ENCODE results near the gene GAS6.
"Not testable (repeated sequence)": the region's sequence is repeated elsewhere in the genome, so short reads cannot be mapped to it uniquely, and the experiment has no call there.

GAS6 gene

DNA sequence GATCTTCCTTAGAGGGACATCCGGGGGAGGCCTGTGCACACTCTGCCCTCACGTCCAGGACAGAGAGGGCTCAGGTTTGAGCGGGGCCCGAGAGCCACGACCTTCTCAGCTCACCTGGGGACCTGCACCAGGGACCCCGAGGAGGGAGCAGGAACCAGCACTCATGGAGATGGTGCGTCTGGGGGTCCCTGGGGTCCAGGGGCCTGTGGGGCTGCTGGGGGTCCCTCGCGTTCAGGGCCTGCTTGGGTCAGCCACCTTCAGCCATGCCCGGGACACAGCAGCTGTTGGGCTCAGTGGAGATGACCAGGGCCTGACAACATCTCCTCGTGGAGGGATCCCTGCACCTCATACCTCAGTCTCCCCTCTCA lies 57.8 kb downstream of the GAS6 start:
- DNase-seq (ENCODE audit: low spot score) = no peak

DNA sequence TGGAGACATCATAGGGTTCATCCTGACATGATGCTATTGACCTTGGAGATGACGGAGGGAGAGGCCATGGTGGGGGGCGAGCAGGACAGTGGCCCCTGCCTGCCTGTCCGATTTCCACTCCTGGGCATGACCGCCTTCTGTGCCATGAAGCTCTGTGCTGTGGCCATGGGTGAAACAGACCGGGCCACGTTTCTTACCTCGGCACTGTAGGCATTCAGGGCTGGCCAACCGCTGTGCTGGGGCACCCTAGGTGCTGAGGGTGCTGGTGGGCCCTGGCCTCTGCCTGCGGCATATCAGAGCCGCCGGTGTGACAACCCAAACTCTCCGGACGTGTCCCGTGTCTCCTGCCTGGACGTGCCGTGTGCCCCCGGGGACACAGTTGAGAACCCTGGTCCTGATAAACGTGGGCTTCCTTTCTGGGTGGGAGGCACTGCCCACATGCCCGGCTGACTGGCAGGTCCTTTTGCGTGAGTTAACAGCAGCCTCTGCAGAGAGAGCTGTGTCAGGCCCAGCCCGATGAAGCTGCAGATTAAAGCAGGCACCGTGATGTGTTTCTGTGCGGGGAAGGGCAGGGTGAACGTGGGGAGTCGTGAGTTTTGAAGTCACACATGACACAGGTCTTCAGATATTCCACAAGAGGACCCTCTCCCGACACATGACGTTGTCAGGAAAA lies 58.3 kb downstream of the GAS6 start:
- no peak for DNase-seq (ENCODE audit: low spot score)

DNA sequence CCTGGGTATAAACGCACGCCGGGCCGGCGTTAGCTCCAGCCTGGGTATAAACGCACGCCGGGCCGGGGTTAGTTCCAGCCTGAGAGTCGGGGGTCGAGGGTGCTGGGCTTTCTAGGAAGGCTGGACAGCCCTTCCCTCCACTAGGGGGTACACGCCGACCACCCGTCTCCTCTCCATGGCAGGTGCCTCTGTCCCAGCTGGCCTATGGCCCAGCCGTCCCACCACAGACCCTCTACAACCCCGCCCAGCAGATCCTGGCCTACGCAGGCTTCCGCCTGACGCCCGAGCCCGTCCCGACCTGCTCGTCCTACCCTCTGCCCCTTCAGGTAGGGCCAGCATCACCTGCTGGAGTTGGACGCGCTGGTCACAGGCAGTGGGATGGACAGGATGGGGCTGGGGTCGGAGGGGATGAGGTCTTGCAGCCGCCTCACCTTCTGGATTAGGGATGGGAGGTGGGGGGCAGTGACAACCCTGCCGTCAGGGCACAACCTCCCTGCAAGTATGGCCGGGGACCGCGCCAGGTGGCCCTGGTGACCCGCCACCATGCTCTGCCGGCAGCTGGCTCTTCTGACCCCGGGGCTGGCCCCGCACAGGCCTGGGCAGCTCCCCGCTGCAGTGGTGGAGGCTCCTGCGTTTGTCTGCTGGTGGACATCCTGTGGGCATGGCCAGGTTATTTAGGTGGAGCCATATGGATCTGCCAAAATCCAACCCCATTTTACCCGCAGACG lies 59.0 kb downstream of the GAS6 start:
- no peak for DNase-seq (ENCODE audit: low spot score)

DNA sequence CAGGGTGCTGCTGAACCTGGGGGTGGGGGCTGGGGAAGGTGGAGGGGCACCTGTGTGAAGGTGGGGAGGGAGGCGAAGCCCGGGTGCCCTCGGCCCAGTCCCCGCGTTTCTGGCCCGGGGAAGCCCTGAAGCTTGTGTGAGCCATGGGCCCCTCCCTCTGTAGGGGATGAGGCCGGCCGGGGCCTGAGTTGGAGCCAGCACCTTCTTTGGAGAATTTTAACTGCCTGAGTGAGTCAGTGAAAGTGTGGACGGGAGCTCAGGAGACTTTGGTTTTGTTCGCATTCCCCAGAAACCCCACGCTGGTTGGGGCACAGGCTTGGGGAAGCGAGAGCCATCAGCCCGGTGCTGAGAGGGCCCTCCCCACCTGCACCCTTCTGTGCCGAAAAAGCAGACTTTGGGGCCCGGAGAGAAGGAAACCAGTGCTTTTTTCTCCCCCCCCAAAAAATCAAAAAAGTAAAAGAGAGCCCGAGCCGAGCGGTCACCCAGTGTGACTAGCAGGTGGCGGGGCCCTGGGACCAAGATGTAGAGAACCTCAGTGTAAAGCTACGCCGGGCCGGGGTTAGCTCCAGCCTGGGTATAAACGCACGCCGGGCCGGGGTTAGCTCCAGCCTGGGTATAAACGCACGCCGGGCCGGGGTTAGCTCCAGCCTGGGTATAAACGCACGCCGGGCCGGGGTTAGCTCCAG lies 59.7 kb downstream of the GAS6 start:
- no peak for DNase-seq (ENCODE audit: low spot score)

DNA sequence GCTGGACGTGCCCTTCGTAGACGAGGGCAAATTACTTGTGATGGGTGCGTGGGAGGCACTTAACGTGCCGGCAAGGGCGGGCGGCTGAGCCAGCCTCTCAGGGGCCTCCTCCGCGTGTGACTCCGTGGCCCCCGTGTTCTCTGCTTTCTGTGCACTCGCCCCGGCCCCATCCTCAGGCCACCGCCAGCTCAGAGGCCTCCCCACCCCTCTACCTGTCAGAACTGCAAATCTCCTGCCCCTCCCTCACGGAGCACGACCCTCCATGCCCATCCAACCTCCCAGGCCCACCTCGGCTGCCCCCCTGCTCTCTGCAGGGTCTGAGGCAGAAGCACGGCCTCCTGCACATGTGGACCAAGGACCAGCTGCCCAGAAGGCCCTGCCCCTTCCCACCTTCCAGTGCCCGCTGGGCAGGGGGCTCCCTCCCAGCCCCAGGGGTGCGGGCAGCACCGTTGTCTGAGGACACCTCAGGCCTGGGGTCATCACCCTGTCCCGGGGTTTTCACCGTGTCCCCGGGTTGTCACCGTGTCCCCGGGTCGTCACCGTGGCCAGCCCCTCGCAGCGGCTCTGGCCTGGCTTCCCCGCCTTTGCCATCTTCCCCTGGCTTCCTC lies 60.4 kb downstream of the GAS6 start:
- DNase-seq (ENCODE audit: low spot score) = no peak

DNA sequence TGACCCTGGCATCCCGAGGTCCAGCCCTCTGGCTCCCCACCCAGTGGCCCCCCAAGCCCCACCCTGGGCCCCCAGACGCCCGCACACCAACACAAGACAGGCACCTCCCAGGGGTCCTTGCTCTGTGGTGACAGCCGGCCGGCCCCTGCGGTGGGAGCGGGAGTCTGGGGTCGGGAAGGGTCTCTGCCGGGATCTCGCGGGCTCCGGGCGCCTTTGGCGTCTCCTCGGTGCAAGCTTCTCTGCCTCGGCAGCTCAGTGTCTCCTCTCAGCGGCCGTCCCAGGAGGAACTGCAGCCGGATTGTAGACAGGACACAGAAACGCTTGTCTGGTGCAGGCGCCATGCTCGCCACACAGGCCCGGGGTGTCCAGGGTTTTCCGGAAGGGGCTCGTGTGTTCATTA lies 61.1 kb downstream of the GAS6 start:
- no peak for DNase-seq (ENCODE audit: low spot score)

DNA sequence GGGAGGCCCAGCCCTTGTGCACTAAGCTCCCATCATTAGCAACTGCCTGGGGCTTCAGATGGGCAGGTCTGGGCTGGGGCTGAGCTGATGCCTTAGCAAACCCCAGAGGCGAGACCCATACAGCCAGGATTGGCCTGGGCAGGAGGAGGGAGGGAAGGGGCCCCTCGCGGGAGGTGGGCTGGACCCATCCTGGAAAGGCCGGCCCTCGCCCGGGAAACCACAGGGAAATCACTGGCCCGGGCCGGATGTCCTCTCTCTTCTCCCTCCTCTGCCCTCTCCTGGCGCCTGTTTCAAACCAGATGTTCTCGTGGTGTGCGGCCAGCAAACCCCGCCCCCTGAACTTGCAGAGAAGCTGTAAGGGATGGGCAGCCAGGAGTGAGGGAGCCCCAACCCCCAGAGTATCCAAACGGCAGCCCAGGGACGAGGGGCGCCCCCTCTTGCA lies 61.8 kb downstream of the GAS6 start:
- peak; percentile 47 for DNase-seq (ENCODE audit: low spot score)

DNA sequence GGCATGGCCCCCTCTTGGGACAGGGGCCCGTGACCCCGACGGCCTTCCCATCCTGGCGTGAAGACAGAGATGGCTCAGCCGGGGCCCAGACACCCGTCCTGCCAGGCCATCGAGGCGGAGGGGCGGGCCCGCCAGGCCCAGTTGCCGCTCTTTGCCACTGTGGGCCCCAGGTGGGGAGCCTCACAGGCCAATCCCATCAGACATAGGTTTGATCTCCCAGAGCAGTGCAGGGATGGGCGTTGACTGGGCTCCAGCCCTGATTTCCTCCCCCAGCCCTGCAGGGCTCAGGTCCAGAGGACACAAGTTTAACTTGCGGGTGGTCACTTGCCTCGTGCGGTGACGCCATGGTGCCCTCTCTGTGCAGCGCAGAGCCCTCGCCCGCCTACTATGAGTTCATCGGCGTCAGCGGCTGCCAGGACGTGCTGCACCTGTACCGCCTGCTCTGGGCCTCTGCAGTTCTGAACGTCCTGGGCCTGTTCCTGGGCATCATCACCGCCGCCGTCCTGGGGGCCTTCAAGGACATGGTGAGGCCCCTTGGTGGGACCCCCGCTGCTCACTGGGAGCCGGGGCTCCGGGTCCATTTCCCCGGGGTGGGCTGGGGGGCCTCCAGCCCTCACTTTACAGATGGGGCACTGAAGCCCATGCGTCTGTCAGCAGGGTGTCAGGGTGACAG lies 62.5 kb downstream of the GAS6 start:
- no peak for DNase-seq (ENCODE audit: low spot score)

DNA sequence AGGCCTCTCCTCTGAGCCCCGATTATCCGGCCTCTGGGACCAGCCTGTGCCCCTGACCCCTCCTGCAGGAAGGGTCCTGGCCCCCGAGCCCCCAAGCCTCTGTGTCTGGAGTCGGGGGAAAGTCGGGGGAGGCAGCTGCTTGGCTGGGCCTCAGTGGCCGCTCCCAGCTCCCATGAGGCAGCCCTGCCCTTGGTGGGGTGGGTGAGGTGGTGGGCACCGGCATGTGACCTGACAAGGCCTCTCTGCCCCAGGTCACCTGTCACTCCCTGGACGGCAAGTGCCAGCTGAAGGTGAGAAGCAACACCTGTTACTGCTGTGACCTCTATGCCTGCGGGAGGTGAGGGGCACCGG lies 63.3 kb downstream of the GAS6 start:
- DNase-seq (ENCODE audit: low spot score) = no peak

DNA sequence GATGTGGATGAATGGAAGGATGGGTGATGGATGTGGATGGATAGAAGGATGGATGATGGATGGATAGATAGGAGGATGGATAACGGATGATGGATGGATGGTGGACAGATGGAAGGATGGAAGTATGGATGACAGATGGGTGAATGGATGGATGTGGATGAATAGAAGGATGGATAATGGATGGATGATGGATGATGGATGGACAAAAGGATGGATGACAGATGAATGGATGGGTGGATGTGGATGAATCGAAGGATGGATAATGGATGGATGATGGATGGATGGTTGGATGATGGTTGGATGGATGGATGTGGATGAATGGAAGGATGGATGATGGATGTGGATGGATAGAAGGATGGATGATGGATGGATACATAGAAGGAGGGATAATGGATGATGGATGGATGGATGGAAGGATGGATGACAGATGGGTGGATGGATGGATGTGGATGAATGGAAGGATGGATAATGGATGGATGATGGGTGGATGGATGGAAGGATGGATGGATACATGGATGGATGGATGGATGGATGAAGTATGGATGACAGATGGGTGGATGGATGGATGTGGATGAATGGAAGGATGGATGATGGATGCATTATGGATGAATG lies 65.6 kb downstream of the GAS6 start:
- no peak for DNase-seq (ENCODE audit: low spot score)

DNA sequence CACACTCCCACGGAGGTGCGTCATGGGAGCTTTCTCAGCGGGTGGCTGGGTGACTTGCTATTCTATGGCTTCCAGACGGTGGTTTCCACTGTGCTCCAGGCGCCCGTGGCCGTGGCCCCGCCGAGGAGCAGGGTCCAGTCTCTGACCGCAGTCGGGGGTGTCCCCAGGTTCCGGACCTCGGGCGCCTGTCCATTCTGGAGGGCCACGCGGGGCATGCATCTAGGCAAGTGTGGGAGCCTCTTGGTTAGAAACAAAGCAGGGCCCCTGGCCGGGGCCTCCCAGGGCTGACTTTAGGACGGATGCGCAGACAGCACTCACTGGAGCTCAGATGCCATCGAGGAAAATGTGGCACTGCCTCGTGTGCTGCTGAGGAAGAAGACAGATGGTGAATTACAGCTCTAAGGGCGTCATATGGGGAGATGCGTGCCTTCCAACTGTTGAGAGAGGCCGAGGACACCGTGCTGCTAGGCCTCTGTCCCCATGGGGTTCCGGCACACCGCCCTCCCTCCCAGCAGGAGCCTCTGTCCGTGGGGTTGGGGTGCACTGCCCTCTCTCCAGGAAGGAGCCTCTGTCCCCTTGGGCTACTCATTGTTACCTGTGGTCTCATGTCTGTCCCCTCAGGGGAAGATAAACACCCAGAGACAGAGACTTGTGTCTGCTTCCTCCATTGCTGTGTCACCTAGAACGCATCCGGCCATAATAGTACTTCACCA lies 66.8 kb downstream of the GAS6 start:
- DNase-seq (ENCODE audit: low spot score) = no peak

DNA sequence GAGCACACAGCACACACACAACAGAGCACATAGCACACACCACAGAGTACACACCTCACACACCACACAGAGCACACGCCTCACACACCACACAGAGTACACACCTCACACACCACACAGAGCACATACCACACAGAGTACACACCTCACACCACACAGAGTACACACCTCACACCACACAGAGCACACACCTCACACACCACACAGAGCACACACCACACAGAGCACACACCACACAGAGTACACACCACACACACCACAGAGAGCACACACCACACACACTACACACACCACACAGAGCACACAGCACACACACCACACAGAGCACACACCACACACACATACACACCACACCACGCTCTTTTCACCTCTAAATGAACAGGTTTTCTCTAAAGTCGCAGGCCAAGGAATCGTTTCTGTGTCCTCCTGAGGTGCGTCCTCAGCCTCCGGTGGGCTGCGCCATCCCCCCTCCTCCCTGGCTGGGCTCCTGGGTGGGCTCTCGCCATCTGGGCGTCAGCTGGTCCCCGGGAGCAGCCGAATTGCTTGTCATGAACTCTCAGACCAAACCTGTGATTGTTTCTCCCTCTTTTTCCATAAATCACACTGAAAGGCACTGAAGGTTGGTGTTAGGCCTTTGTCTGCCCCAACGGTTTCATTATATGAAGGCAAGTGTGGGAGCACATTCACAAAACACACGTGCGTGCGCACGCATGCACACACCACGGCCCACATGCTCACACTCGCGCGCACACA lies 67.5 kb downstream of the GAS6 start:
- no peak for DNase-seq (ENCODE audit: low spot score)

DNA sequence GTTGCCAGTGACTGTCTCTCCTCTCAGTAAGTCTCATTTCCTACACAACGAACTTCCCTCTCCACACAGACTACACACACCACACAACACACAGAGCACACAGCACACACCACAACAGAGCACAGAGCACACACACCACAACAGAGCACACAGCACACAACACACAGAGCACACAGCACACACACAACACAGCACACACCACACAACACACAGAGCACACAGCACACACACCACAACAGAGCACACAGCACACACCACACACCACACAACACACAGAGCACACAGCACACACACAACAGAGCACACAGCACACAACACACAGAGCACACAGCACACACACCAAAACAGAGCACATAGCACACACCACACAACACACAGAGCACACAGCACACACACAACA lies 68.5 kb downstream of the GAS6 start:
- not testable (repeated sequence) for DNase-seq (ENCODE audit: low spot score)

DNA sequence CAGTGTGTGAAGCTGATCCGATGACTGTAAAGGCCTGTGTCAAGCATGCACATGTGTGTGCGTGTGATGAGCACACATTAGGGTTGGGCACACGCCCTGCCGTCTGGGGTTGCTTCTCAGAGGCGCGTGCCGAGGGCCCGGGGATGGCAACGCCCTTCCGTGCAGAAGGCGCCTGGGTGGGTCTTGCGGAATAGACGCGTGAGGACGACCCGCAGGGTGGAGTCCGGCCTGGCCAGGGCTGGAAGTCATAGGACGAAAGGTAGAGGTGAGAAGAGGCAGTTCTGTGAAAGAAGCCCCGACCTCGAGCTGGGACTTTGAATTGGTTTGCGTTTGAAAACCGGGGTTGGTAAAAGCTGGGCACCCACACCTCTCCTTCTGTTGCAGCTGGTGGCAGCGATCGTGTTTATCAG lies 69.1 kb downstream of the GAS6 start:
- DNase-seq (ENCODE audit: low spot score) = no peak

DNA sequence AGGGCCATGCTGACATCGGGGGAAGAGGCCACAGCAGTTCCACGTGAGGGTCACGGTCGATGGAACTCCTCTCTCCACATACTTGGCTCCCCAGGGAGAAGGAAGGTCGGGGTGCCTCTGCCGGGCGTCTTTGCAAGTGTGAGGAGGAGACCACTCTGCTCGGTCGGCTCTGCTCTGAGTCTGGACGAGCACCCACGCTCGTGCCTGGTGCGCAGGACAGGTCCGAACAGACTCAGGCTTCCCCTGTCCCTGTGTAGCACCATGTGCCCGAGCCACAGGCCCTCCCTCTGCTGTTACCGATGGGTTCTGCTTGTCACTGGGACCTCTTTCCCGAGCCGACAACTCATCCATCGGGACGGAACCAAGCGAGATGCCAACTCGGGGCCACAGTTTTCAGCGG lies 69.8 kb downstream of the GAS6 start:
- DNase-seq (ENCODE audit: low spot score) = no peak

DNA sequence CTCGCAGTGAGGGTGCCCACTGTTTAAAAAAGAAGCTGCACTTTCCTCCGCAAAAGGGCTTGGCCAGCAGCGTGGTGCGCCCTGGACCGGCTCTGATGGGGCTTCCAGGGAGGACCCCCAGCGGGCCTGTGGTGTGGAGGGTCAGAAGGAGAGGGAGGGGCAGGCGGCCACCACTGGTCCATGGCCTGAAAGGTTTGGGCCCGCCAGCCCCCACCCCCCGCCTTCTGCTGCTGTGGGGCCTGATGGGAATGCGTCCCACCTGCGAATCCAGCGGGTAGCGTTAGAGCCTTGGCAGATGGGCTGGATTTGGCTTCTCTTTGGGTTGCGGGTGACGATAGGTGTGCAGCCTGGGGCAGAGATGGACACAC lies 70.2 kb downstream of the GAS6 start:
- no peak for DNase-seq (ENCODE audit: low spot score)

DNA sequence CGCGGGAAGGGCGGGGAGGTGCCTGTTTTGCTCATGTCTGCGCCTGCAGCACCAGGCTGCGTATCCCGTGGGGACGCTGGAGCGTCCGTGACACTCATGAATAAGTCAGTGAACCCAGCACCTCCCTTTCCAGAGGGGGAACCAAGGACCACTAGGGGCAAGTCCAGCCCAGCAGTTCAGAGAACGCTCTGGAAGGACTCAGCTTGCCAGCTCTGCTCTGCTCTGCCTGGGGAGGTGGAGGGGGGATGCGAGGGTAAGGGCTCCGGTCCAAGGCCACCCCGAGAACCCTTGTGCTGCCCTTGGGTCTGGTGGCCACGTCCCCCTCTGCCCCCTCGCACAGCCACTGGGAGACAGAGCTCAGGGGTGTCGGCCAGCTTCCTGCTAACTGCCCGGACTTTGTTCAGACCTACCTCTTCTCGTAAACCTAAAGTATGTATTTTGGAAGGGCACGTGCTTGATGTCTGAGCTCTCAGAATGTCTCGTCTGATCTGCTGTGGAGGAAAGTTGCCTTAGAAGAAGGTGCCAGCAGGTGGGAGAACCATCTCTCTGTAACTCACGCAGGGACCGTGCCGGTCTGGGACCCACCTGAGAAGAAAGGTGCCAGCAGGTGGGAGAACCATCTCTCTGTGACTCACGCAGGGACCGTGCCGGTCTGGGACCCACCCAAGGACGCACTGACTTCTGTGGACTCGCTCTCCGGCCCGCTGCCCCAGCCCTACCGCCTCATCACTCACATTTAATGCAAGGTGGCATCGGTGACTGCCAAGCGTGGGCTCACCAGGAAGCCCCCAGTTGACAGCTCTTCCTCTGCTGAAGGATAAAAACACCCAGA lies 70.8 kb downstream of the GAS6 start:
- DNase-seq (ENCODE audit: low spot score) = no peak

DNA sequence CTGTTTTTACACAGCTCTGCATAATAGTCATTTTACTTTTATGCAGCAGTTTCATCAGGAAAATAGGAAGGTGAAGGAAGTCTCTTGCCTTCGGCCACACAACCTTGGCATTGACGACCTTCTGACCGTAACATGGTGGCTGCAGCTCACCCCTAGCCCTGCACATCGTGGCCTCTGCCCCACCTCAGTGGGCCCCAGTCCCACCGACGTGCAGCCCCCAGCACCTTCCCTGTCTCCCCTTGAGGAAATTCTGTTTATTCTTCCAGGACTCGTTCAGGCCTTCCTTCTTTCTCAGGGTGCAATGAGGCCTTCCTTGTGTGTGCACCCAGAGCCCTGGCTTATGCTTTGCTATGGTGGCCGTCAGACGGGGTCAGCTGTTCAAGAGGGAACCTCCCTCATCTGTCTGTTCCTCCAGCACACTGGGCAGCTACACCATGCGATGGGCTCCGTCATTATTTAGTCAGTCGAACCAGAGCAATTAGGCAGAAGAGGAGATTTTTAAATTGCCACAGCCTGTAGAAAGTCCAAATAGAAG lies 71.6 kb downstream of the GAS6 start:
- DNase-seq (ENCODE audit: low spot score) = no peak

DNA sequence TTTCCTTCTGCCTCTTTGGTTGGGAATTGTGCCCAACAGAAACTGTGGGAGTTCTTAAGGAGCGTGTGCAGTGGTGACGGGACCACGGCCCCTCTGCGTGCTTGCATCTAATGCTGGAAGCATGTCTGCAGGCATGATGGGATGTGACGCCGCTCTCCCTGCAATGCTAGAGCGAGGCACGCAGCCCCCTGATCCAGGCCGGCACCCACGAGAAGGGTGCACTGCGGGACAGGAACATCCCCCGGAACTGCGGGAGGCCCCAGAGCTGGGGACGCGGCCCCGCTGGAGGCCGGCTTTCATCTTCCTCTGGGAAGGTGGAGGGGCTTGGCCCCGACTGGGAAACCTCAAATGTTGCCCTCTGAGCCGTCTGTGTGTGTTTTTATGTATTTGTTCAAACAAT lies 72.1 kb downstream of the GAS6 start:
- no peak for DNase-seq (ENCODE audit: low spot score)

DNA sequence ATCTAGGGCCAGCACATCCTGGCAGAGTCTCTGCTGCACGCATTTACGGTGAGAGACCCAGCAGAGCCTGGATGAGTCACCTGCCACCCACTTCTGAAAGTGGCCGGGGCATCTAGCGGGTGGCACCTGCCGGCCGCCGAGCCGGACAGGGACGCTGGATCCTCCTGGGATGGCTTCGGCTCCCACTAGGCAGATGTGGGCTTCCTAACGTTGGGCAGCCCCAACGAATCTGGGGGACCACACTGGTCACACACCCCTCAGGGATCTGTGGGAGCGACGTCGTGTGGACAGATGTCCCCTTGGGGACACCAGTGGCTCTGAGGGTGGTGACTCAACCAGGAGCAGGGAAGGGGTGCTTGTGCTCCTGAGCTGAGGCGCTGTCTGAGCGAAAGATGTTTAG lies 72.7 kb downstream of the GAS6 start:
- DNase-seq (ENCODE audit: low spot score) = no peak
